GM23338 (cell line): ENCODE measurements around the gene IBSP. TPM values are rescaled to one million over a fixed set of nuclear protein-coding genes. Genes with fewer than 3 reads are reported as not detected.

Source experiments
- ATAC-seq: fragments of 200-7000 bp; cut with Tn5 transposase; 3 replicates; pipeline ENCODE4 v1.9.1; 2020
- DNase-seq: peaks from one replicate; pipeline ENCODE4 v3.0.0-alpha.2; 2015; ENCODE audit warnings: low spot score
- H2AFZ ChIP-seq: fragments of 200-600 bp; sonication (generic); 2 replicates; pipeline ENCODE4 v1.8.0; 2016; ENCODE audit warnings: antibody characterized with exemption, mild to moderate bottlenecking, moderate library complexity
- H3F3A ChIP-seq: fragments of 200-600 bp; sonication (generic); replicated peaks from 2 replicates; pipeline ENCODE4 v1.8.0; 2017; ENCODE audit warnings: antibody characterized with exemption, mixed run types, low read depth
- H3K27ac ChIP-seq: fragments of 200-600 bp; sonication (generic); 2 replicates; pipeline ENCODE4 v1.6.1; 2016; ENCODE audit warnings: low read depth
- H3K27me3 ChIP-seq: fragments of 200-600 bp; sonication (generic); 2 replicates; pipeline ENCODE4 v1.8.0; 2016; ENCODE audit warnings: mild to moderate bottlenecking, mixed run types, moderate library complexity; ENCODE audit not compliant: insufficient read depth
- H3K36me3 ChIP-seq: fragments of 200-600 bp; sonication (generic); 2 replicates; pipeline ENCODE4 v1.8.0; 2016; ENCODE audit warnings: mild to moderate bottlenecking; ENCODE audit not compliant: insufficient read depth
- H3K4me1 ChIP-seq: fragments of 200-600 bp; sonication (generic); 2 replicates; pipeline ENCODE4 v1.8.0; 2016; ENCODE audit warnings: mild to moderate bottlenecking, moderate library complexity; ENCODE audit not compliant: insufficient read depth
- H3K4me2 ChIP-seq: fragments of 200-600 bp; sonication (generic); 2 replicates; pipeline ENCODE4 v1.7.1; 2017; ENCODE audit warnings: mixed run types
- H3K4me3 ChIP-seq: fragments of 200-600 bp; sonication (generic); 2 replicates; pipeline ENCODE4 v1.6.1; 2016; ENCODE audit warnings: mixed run types
- H3K79me2 ChIP-seq: fragments of 200-600 bp; sonication (generic); replicated peaks from 2 replicates; pipeline ENCODE4 v1.8.0; 2017; ENCODE audit warnings: mild to moderate bottlenecking; ENCODE audit not compliant: insufficient read depth
- H3K9me2 ChIP-seq: fragments of 200-600 bp; sonication (generic); 2 replicates; pipeline ENCODE4 v1.8.0; 2017; ENCODE audit not compliant: insufficient read depth
- H4K20me1 ChIP-seq: fragments of 200-600 bp; sonication (generic); replicated peaks from 2 replicates; pipeline ENCODE4 v1.8.0; 2017; ENCODE audit warnings: mild to moderate bottlenecking; ENCODE audit not compliant: insufficient read depth
- H3K27ac Mint-ChIP-seq: 2 replicates; pipeline ENCODE4 v1.8.0; 2020; ENCODE audit warnings: inconsistent platforms, mild to moderate bottlenecking, moderate library complexity, mixed read lengths
- H3K27me3 Mint-ChIP-seq: 3 replicates; pipeline ENCODE4 v1.8.0; 2022; ENCODE audit warnings: low read depth, mild to moderate bottlenecking, moderate library complexity, mixed read lengths, inconsistent platforms; ENCODE audit not compliant: insufficient read depth, poor library complexity
- H3K36me3 Mint-ChIP-seq: 3 replicates; pipeline ENCODE4 v1.8.0; 2021; ENCODE audit warnings: low read depth, mild to moderate bottlenecking, inconsistent platforms, moderate library complexity, mixed read lengths
- H3K4me1 Mint-ChIP-seq: 3 replicates; pipeline ENCODE4 v1.8.0; 2020; ENCODE audit warnings: mild to moderate bottlenecking, inconsistent platforms, mixed read lengths
- H3K4me3 Mint-ChIP-seq: 3 replicates; pipeline ENCODE4 v1.8.0; 2021; ENCODE audit warnings: moderate library complexity, mild to moderate bottlenecking, inconsistent platforms, mixed read lengths
- H3K9me3 Mint-ChIP-seq: 3 replicates; pipeline ENCODE4 v1.8.0; 2020; ENCODE audit warnings: moderate library complexity, mild to moderate bottlenecking, inconsistent platforms, mixed read lengths
- CTCF ChIP-seq, 2 experiments: fragments of 200-600 bp in 1 of 2; sonication (generic) in 1 of 2; conservative IDR thresholded peaks; 2 replicates each; pipeline versions ENCODE4 v1.5.1 to v1.6.1; 2016 to 2017; ENCODE audit warnings: antibody characterized with exemption in 2 of 2, low read depth in 2 of 2, mild to moderate bottlenecking in 2 of 2, moderate library complexity in 1 of 2
- EZH2phosphoT487 ChIP-seq: fragments of 200-600 bp; sonication (generic); IDR thresholded peaks from one replicate; pipeline ENCODE4 v1.8.1; 2018; ENCODE audit warnings: antibody characterized with exemption; ENCODE audit not compliant: unreplicated experiment
- REST ChIP-seq: IDR thresholded peaks from one replicate; pipeline ENCODE4 v1.6.1; 2018; ENCODE audit warnings: antibody characterized with exemption; ENCODE audit not compliant: unreplicated experiment
- ZNF462 ChIP-seq: fragments of 250-450 bp; sonication (Bioruptor Pico); IDR thresholded peaks from 2 replicates; pipeline ENCODE4 v1.5.0; 2020; ENCODE audit warnings: mild to moderate bottlenecking, moderate library complexity
- polyA plus RNA-seq: library from polyadenylated mRNA; unstranded; fragments of >200 nt; fragmentation: Nextera tagmentation; extraction: Ambion mirVana; gene quantifications from 2 replicates; pipeline ENCODE4 v1.2.1, GENCODE V29; 2016
- total RNA-seq: library from RNA; depleted of rRNA; stranded (reverse); fragments of >200 nt; shearing (Covaris generic); gene quantifications from 2 replicates; pipeline ENCODE4 v1.2.3, GENCODE V29; 2014

The IBSP gene
- total and polyA plus RNA-seq, 2 experiments from 2014 or later: not detected

- TF ChIP-seq ZNF462 (CRISPR knock-in tag): no peak
These were observed 3.5 kb downstream of the IBSP start (continued) for GRCh38 chr4:87802858-87803257.

- Histone ChIP-seq H3K4me1 (no peaks in the 10 kb centered on the region), H3F3A (no peaks in the 10 kb centered on the region), H3K9me2 (no peaks in the 10 kb centered on the region), H3K79me2 (no peaks in the 10 kb centered on the region), H4K20me1 (no peaks in the 10 kb centered on the region), H2AFZ (no peak overlapping the region), H3K27me3 (no peaks in the 10 kb centered on the region), H3K27ac (no peak overlapping the region), H3K4me3 (no peak overlapping the region), H3K36me3 (no peaks in the 10 kb centered on the region), H3K4me2 (no peak overlapping the region)
- H3K4me1 Mint-ChIP-seq: peaks cover 3% of the 10 kb centered on the region; the same call in 1 of the 3 replicates
- no peaks in the 10 kb centered on the region for H3K27me3 Mint-ChIP-seq
- H3K4me3 Mint-ChIP-seq: no peak overlapping the region
- no peaks in the 10 kb centered on the region for H3K36me3 Mint-ChIP-seq
- H3K9me3 Mint-ChIP-seq: no peaks in the 10 kb centered on the region
- ATAC-seq (no peak), DNase-seq (no peak)
- no peak overlapping the region for H3K27ac Mint-ChIP-seq
- TF ChIP-seq CTCF (conservative IDR thresholded peaks at IDR 0.05; ENCODE audit: low read depth in 2 of 2): no peak
- TF ChIP-seq EZH2phosphoT487: no peak
- TF ChIP-seq REST: no peak
These were observed 4.1 kb downstream of the IBSP start for GRCh38 chr4:87803421-87803820.
